Measurements from ENCODE around the gene SPDYA.
A peak's percentile ranks its signal among the peaks of the same experiment; 100 is the strongest.
"Not testable (repeated sequence)": the region's sequence is repeated elsewhere in the genome, so short reads cannot be mapped to it uniquely, and the experiment has no call there.

SPDYA gene

DNA sequence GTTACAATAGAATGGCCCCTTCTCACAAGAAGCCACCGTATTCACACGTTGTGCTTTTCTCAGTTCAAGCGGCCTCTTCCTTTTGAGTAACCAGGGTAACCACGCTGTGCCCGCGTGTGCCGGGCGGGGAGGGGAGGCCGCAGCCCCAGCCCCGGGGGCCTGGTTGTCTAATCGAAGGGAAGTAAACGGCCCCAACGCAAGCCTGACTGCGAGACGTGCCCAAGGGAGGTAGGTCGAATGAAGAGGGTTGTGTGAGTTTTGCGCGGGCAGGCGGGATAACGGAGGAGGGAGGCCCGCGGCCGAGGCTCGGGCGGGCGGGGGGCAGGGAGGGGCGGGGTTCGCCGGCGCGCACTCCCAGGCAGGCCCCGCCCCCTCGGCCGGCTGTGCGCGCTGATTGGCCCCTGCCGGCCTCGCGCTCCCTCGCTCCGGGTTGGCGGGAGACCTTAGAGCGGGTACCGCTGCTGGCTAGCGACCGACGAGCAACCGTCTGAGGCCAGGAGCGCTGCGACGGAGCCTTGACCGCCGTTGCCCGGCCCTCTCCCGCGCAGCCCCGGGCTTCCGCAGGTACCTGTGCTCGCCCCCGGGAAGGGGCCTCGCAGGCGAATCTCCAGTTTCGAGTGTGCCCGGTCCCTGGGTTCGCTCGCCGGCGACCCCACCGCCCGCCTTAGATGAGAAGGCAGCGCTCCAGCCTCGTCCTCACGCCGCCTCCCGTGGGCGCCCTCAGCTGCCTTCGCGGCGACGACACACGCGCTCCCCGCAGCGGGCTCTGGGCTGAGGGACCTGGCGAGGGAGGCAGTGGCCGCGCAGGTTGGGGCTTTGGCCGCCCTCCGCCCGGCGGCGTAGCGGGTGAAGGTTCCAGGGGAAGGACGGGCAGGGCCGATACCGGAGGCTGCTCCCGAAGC is at the start of gene SPDYA:
SPDYA (plus strand) TSS at position 451 of the 902 bp plus-strand sequence. CDS start 5,181 bp downstream, outside the sequence.
- peak; percentile 43 to 64 for DNase-seq (ENCODE audit: low read depth in 2 of 2)

DNA sequence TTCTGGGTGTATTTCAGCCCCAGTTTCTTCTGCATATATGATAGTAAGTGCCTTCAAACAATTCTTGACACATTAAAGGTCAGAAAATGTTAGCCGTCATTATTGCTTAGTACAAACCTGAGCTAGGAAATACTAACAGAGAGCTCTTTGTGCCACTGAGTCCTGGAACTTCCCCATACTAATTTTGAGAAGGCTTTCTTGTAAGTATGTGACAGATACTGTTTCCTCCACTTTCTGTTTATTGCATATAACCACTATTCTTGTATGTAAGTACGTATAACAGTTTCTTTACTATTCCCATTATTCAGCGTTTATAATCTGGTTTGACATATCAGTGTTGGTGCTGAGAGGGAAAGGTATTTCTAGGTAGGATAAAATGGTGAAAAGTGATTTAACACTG is 49.2 kb upstream of the SPDYA start:
- no peak for DNase-seq (ENCODE audit: low read depth in 2 of 2)

DNA sequence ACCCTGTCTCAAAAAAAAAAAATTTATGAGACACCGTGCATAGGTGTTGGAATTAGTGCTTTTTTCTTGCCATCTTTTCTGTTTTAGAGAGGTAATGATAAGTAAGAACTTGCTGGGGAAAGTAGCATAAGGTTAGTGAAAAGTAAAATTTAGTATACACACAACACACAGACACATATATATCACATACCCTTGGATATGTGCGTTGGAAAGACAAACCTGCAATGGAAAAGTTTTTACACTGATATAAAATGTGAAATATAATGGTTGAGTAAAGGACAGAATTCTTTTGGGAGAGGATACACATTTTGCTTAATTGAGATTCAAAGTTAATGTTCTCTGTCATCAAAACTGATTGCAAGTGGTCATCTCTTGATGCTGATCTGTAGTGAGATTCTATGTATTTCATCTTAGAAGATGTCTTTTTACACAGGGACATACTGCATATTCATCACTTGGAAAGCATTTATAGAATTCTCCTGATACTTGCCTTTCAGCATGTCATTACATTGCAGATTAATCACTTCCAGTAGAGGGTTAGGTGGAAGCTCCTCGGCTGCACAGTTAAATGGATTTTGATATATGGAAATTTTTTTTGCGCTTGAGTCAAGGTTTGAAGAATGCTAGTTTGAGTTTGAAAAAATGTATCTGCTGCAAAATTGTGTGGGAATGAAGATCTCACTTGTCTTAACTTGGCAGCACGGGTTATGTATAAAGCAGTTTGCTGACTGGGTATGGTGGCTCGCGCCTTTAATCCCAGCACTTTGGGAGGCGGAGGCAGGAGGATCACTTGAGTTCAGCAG is 45.5 kb upstream of the SPDYA start:
- no peak for DNase-seq (ENCODE audit: low read depth in 2 of 2)

DNA sequence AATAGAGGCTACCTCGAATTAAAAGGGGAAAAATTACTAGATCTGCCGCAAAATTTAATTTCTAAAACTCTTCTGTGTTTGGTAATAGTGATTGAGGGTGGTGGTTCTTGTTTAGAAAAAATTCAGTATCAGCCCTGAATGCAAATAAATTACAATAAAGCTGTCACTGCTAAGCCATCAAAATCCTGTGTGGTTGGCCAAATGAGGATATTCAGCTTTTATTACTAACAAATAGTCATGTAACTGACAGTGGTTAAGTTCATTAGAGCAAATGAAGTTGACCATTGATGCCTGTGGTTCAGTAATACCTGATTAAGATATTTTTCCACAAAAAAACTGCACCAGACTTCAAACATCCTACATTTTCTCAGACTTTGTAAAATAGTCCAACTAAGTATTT is 44.6 kb upstream of the SPDYA start:
- DNase-seq (ENCODE audit: low read depth in 2 of 2): no peak

DNA sequence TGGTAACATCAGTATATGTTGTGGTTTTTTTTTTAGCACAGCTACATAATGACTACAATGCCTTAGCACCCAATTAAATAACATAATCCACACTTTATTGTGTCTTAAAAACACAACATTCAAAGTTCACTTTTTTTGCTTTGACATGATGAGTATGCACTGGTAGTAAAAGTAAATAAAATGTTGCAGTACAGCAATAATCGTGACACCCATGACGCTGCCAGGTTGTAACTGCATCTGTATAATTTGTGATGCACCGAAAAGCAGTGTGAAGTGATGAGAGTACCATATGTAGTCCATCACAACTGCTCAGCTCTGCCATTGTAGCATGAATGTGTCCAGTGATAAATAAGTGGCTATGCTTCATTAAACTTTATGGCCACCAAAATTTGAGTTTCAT is 43.3 kb upstream of the SPDYA start:
- no peak for DNase-seq (ENCODE audit: low read depth in 2 of 2)

DNA sequence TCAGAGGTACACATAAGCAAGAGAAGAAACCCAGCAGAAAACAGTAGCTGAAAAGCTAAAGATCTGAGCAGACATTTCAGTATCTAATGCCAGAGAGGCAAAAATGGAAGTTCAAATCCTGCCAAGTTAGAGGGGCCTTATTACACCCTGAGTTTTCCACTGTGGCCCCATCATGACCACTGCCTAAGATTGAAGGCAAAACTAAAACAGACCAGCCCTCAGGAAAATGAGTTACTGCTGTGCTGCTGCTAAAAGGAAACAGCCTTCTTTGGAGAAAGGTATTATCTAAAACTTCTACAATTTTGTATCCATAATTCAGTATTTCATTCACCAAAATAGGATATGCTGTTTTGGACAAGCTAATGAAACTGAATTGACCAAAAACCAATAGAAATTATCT is 42.2 kb upstream of the SPDYA start:
- DNase-seq (ENCODE audit: low read depth in 2 of 2): no peak

DNA sequence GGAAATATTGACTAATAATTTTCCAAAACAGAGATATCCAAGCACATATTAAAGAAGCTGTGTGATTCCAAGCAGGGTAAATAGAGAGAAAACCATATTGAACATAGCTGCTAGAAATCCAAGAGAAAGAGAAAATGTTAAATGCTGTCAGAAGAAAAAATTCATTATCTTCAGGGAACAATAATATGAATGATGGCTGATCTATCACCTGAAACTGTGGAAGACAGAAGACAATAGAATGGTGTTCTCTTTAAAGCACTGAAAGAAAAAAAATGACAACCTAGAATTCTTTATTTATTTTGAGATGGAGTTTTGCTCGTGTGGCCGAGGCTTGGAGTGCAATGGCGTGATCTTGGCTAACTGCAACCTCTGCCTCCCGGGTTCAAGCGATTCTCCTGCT is 41.7 kb upstream of the SPDYA start:
- no peak for DNase-seq (ENCODE audit: low read depth in 2 of 2)

DNA sequence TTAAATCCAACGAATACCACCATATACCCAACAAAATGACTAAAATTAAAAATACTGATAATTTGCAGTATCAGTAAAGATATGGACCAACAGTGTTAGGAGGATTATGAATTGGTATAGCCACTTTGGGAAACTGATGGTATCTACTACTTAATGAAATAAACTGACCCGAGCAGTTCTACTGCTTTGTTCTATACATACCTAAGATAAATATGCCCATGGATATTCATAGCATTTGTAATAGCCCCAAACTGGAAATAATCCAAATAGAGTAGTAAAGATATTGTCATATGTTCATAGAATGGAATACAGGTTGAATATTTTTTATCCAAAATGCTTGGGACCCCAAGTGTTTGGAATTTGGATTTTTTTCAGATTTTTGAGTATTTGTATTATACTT is 38.3 kb upstream of the SPDYA start:
- no peak for DNase-seq (ENCODE audit: low read depth in 2 of 2)

DNA sequence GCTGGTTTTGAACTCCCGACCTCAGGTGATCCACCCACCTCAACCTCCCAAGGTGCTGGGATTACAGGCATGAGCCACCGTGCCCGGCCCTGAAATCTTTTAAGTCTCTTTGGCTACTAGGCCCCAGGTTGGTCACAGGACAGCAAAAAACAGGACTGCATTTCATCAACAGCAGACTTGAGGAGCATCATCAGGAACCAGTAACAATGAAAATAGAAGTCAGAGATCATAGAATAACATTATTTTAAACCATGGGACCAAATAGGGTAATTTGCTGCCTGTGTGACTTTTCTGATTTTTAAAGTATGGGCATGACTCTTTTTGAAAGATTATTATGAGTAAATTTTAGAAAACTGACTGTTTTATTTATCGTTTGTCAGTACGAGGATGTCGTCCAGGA is 34.2 kb upstream of the SPDYA start:
- no peak for DNase-seq (ENCODE audit: low read depth in 2 of 2)

DNA sequence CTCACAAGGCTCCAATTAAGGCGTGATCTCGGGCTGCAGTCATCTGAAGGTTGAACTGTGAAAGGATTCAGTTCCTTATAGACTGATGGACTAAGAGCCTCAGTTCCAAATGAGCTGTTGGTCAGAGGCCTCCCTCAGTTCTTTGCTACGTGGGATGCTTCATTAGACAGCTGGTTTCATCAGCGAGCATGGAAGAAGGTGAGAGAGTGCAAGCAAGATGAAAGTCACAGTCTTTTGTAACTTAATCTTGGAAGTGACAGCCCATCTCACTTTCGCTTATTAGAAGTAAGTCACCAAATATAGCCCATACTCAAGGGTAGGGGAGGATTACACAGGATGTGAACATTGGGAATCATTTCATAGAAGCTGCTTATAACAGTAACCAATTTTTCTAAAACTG is 32.2 kb upstream of the SPDYA start:
- no peak for DNase-seq (ENCODE audit: low read depth in 2 of 2)

DNA sequence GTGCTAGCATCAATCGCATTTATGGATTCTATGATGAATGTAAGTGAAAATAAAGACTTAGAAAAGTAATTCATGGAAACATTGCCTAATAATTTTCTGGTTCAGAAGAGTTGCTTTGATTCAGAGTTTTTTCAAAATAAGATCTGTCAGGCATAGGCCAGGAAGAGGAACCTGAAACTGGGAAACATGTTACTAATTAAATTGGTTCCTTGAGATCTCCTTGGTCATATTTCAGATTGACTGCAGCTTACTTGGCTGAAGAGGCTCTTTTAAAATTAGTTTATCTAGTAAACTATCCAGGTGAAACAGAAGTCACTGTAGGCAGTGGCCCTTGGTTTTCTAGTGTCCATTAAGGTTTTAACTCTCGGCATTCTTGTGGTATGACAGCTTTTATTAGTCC is 31.6 kb upstream of the SPDYA start:
- DNase-seq (ENCODE audit: low read depth in 2 of 2): no peak

DNA sequence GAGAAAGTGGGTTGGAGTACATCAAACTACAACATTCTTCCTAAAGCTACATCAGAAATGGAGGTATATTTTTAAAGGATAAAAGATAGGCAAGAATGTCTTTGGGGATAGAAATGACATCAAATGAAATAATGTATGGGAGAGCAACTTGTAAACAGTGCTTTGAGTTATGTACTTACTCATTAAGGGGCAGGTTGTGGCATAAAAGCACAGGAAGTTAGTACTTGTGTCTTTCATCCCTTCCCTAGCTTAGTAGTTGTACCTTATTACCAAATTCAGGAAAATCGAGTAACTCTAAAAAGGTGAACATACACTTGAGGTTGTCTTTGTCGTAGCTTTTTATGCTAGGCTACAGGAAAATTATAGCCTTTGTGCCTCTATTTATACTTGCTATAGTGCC is 30.1 kb upstream of the SPDYA start:
- DNase-seq (ENCODE audit: low read depth in 2 of 2): no peak

DNA sequence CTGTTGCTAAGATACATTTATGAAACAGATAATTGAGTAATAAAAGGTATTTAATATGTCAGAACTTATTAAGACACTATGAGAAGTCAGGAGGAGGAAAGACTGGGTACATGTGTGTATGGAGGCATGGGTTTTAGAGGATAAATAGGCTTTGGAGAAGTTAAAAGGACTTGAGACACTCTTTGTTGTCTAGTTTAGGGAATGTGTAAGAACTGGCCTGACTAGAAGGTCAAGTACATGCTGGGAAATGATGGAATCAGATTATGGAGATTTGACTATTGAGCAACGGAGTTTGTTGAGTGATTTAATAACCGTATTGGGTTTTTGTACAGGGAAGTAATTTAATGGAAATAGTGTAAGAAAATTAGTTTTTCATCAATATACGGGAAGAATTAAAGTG is 28.2 kb upstream of the SPDYA start:
- no peak for DNase-seq (ENCODE audit: low read depth in 2 of 2)

DNA sequence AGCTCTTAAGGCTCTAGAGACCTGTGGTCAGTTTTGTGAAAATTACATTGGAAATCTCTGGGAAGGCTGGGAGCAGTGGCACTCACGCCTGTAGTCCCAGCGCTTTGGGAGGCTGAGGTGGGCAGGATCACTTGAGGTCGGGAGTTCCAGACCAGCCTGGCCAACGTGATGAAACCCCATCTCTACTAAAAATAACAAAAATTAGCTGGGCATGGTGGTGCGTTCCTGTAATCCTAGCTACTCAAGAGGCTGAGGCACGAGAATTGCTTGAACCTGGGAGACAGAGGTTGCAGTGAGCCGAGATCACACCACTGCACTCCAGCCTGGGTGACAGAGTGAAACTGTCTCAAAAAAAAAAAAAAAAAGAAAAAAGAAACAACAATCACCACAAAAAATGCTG is 26.1 kb upstream of the SPDYA start:
- not testable (repeated sequence) for DNase-seq (ENCODE audit: low read depth in 2 of 2)

DNA sequence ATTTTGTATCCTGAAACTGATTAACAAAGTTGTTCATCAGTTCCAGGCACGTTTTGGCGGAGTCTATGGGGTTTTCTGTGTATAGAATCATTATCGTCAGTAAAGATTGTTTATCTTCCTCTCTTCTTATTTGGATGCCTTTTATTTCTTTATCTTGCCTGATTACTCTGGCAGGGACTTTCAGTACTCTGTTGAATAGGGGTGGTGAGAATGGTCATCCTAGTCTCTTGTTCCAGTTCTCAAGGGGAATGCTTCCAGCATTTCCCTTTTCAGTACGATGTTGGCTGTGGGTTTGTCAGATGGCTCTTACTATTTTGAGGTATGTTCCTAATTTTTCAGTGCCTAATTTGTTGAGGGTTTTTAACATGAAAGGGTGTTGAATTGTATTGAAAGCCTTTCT is 14.0 kb upstream of the SPDYA start:
- no peak for DNase-seq (ENCODE audit: low read depth in 2 of 2)

DNA sequence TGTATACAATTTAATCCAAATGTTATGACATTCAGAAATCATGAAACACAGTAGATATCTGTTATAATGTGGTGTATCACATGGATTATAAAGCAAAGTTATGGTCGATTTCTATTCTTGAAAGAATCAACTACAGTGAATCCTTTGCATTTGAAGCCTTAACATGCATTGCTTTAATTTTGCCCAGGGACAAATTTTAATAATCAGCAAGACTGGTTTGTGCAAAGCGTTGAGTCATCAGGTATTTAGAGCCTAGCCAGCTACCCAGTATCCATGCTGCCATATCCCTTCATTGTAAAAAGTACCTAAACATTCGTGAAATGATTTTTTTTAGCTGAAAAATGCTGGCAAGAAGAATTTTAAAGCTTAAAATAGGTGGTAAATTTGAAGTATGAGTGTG is 8.9 kb upstream of the SPDYA start:
- DNase-seq (ENCODE audit: low read depth in 2 of 2): no peak

DNA sequence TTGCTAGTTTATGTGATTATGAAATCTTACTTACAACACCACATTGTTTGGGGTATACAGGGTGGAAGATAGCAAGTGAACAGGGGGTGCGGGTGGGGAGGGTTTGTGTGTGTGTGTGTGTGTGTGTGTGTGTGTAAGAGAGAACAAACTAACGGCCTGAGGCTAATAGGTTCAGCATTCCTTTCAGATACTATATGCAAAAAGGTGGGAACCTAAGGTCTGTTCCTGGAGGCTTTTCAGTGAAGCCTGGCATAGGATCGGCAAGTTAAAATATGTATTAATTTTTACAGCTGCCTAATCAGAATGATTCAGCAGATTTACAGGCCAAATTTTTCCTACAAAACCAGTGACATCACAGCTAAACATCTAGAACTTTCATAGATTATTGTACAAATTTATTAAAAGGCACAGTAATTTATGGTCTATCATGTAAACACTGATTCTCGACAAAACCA is 7.6 kb upstream of the SPDYA start:
- DNase-seq (ENCODE audit: low read depth in 2 of 2): no peak

DNA sequence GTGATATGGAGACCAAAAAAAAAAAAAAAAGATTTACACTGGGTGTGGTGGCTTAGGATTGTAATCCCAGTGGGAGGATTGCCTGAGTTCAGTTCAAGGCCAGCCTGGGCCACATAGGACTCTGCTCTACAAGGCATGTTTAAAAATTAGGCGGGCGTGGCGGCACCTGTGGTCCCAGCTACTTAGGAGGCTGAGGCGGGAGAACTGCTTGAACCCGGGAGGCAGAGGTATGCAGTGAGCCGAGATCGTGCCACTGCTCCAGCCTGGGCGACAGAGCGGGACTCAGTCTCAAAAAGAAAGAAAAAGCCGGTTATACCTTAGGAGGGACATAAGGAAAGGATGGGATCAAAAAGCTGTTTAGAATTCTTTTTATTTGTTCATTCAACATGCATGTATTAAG is 707 bp upstream of the SPDYA start:
- DNase-seq (ENCODE audit: low read depth in 2 of 2): no peak

DNA sequence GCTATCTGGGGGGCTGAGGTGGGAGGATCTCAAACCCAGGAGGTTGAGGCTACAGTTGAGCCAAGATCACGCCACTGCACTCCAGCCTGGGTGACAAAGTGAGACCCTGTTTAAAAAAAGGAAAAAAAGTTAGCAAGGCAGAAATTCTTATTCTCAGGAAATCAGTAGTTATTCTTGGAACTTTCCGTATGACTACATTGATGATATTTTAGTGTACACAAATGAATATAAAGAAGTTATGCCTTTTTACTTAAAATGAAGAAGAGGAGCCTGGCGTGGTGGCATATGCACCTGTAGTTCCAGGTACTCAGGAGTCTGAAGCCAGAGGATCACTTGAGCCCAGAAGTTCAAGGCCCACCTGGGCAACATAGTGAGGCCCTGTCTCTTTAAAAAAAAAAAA is 7.4 kb downstream of the SPDYA start:
- DNase-seq (ENCODE audit: low read depth in 2 of 2): no peak

DNA sequence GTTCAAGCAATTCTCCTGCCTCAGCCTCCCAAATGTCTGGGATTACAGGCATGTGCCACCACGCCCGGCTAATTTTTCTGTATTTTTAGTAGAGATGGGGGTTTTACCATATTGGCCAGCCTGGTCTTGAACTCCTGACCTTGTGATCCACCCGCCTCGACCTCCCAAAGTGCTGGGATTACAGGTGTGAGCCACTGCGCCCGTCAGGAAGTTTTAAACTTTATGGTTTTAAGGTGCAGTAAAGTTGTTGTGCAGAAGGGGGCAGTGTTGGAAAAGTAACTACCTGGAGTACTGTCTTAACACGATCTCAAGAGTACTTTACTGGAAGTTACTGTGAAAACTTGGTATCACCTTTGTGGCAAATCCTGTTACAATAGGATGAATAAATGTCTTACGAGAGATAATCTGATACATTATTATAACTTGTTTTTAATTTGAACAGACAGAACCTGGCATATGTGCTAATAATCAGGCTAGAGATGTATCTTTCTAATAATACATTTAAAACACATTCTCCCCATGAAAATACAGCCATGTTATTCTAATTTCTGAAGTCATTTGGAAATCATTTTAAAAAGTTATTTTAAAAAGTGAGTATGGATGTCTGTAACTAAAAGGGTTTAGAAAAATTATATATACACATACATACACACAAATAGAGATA is 10.8 kb downstream of the SPDYA start:
- DNase-seq (ENCODE audit: low read depth in 2 of 2): peak; percentile 8 to 29

DNA sequence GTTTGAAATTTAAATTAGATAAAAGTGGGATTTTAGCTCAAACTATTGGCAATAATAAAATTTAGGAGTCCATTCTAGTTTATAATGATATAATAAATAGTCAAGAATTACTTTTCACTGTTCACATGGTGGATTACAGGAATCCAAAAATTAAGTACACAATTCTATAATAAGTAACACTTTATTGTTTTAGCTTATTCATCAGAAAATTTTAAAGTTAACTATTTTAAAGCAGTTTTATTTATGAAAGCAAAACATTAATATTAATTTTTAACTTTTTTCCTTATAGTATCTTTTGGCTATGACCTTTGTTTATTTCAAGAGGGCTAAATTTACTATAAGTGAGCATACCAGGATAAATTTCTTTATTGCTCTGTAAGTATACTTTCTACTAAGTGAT is 11.4 kb downstream of the SPDYA start:
- no peak for DNase-seq (ENCODE audit: low read depth in 2 of 2)

DNA sequence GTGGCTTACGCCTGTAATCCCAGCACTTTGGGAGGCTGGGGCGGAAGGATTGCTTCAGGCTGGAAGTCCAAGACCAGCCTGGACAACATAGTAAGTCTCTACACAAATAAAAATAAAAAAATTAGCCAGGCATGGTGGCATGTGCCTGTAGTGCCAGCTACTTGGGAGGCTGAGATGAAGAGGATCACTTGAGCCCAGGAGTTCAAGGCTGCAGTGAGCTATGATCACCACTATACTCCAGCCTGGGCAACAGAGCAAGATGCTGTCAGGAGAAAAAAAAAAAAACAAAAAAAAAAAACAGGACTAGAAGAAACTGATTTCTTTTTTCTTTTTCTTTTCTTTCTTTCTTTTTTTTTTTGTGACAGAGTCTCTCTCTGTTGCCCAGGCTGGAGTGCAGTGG is 13.6 kb downstream of the SPDYA start:
- no peak for DNase-seq (ENCODE audit: low read depth in 2 of 2)
